Activated T-cell treated with anti-CD3 and anti-CD28 coated beads, Interleukin-2, amount 50 U/mL, for 4 hours (primary cell): ENCODE results near the gene CEP57L1. TPM values are rescaled to one million over a fixed set of nuclear protein-coding genes. Genes with fewer than 3 reads are reported as not detected.
"Not testable (repeated sequence)": the region's sequence is repeated elsewhere in the genome, so short reads cannot be mapped to it uniquely, and the experiment has no call there.

ENCODE experiments used
- ATAC-seq, 2 donors: fragments of 200-7000 bp; cut with Tn5 transposase; one replicate each; pipeline ENCODE4 v1.10.0; 2021
- DNase-seq: peaks from one replicate; pipeline ENCODE4 v3.0.0-alpha.2; 2020
- H3K27me3 Mint-ChIP-seq: one replicate; pipeline ENCODE4 v1.8.0; 2021; ENCODE audit warnings: low read depth, mixed read lengths
- H3K36me3 Mint-ChIP-seq: one replicate; pipeline ENCODE4 v1.8.0; 2022; ENCODE audit warnings: mixed read lengths; ENCODE audit not compliant: insufficient read depth
- H3K4me1 Mint-ChIP-seq: one replicate; pipeline ENCODE4 v1.8.0; 2021; ENCODE audit warnings: low read depth, mixed read lengths
- H3K4me3 Mint-ChIP-seq: one replicate; pipeline ENCODE4 v1.8.0; 2021; ENCODE audit warnings: mild to moderate bottlenecking, moderate library complexity, mixed read lengths
- H3K9me3 Mint-ChIP-seq: one replicate; pipeline ENCODE4 v1.8.0; 2021; ENCODE audit warnings: mixed read lengths
- total RNA-seq, 3 donors: library from RNA; stranded (reverse); gene quantifications; one replicate each; pipeline ENCODE4 v1.2.1, GENCODE V29; 2021

The CEP57L1 gene
- total RNA-seq, 3 donors from 2014 or later = 7.5 to 8.2 (median 7.6) TPM

DNA sequence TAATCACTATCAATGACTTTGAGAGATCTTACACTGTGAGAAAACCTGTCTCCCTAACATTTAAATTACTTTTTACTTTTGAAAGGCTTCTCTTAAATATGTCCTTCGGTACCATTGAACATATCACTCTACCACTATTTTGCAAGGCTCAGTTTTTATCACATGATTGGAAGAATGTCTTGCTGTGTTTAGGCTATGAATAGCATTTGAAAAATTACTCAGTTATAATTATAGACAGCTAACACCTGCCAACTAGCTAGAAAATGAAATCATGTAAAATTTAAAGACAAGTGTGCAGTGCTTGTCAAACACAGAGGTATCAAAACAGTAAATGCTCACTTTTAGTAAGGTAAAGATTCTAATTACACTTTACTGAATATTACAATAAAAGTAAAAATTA lies 11.7 kb upstream of the CEP57L1 start:
- Mint-ChIP-seq H3K4me3 (no peak overlapping the region), H3K4me1 (no peaks in the 10 kb centered on the region), H3K27me3 (no peaks in the 10 kb centered on the region), H3K9me3 (no peaks in the 10 kb centered on the region), H3K36me3 (peaks cover 6% of the 10 kb centered on the region)
- no peak for DNase-seq
- ATAC-seq = no peak

DNA sequence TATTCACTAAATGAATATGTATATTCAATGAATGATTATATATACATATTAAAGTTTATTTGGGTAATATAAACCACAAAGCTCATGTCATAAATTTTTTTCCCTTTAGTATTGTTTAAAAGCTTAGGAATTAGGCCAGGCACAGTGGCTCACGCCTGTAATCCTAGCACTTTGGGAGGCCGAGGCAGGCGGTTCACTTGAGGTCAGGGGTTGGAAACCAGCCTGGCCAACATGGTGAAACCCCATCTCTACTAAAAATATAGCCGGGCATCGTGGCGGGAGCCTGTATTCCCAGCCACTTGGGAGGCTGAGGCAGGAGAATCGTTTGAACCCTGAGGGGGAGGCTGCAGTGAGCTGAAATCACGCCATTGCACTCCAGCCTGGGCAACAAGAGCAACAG lies 11.2 kb upstream of the CEP57L1 start:
- DNase-seq, H3K4me1 Mint-ChIP-seq: not testable (repeated sequence)

DNA sequence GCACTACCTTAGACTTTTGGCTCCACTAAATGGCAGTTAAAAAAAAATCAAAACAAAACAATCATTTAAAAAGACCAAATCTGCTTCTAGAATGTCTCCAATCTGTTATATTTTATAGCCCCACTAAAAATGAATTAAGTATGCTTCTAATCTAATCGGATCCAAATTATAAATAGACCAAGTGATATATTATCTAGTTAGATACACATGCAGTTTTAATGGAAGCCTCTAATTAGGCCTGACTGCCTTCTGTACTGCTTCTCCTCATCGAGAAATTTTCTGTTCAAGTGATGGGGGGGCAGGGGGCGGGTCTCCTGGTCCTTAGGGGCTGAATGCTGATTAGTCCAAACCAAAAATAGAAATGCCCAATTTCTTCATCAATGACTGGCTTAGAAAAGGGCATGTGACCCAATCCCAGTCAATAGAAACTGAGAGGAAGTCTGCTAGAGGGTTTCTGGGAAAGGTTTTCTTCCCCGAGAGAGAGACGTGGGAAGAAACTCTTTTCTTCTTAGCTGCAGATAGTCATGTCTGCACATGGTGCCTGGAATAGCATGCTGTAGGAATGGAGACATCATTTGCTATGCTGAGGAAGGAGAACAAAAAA lies 7.5 kb upstream of the CEP57L1 start:
- H3K4me1 Mint-ChIP-seq = peaks cover 23% of the 10 kb centered on the region
- no peak overlapping the region for H3K4me3 Mint-ChIP-seq
- ATAC-seq = no peak
- no peaks in the 10 kb centered on the region for H3K9me3 Mint-ChIP-seq
- DNase-seq = no peak
- H3K36me3 Mint-ChIP-seq = peaks cover 3% of the 10 kb centered on the region
- H3K27me3 Mint-ChIP-seq = no peaks in the 10 kb centered on the region

More for the DNA sequence above, 11.2 kb upstream of the CEP57L1 start:
- H3K27me3 Mint-ChIP-seq, H3K9me3 Mint-ChIP-seq, H3K36me3 Mint-ChIP-seq, H3K4me3 Mint-ChIP-seq, ATAC-seq: not testable (repeated sequence)

GRCh38 chr6:109088995-109089394 lies 6.3 kb upstream of the CEP57L1 start:
- DNase-seq (no peak), ATAC-seq (no peak)
- Mint-ChIP-seq H3K9me3 (no peaks in the 10 kb centered on the region), H3K4me3 (no peak overlapping the region), H3K27me3 (no peaks in the 10 kb centered on the region), H3K4me1 (peaks cover 31% of the 10 kb centered on the region), H3K36me3 (peaks cover 3% of the 10 kb centered on the region)

DNA sequence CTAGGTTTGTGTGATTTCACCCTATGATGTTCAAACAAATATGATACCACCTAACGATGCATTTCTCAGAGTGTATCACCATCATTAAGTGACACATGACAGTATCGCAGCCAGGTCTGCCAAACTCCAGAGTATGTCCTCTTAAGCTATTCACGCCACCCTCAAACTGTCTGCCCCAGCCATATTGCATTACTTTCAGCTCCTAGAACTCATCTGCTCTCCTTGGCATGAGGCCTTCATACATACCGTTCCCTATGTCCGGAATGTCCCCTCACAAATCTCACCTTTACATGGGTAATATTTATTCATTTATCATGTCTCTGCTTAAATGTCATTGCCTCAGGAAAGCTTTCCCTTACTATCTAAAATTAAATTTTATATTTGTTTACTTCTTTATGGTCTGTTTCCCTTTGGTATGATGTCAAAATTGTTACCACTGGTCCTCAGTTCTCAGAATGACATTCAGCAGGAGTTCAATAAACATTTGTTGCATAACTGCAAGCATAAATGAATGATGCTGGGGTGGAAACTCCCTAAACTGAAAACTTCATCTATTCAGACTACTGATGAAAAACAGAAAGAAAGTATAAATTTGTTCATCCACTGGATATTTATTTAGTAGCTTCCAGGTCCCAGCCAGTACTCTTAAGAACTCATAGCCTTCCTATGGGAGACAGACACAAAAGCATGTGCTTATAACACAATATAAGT lies 3.8 kb upstream of the CEP57L1 start:
- Mint-ChIP-seq H3K36me3 (peaks cover 3% of the 10 kb centered on the region), H3K4me1 (peaks cover 38% of the 10 kb centered on the region), H3K9me3 (no peaks in the 10 kb centered on the region), H3K27me3 (no peaks in the 10 kb centered on the region), H3K4me3 (peak overlapping the region; percentile 56)
- DNase-seq (no peak), ATAC-seq (no peak)

- Mint-ChIP-seq H3K36me3 (peaks cover 3% of the 10 kb centered on the region), H3K4me1 (peaks cover 40% of the 10 kb centered on the region), H3K9me3 (no peaks in the 10 kb centered on the region), H3K4me3 (peak overlapping the region; percentile 56), H3K27me3 (no peaks in the 10 kb centered on the region)
- no peak for ATAC-seq
- DNase-seq = no peak
These were observed 3.2 kb upstream of the CEP57L1 start for GRCh38 chr6:109092074-109092473.

GRCh38 chr6:109093732-109094415 lies 1.4 kb upstream of the CEP57L1 start:
- no peak for DNase-seq
- Mint-ChIP-seq H3K4me1 (peaks cover 42% of the 10 kb centered on the region), H3K4me3 (peak overlapping the region; percentile 92), H3K9me3 (no peaks in the 10 kb centered on the region), H3K36me3 (peaks cover 1% of the 10 kb centered on the region), H3K27me3 (no peaks in the 10 kb centered on the region)
- no peak for ATAC-seq

- Mint-ChIP-seq H3K36me3 (peaks cover 2% of the 10 kb centered on the region), H3K27me3 (no peaks in the 10 kb centered on the region), H3K4me1 (peaks cover 42% of the 10 kb centered on the region), H3K4me3 (peak within 1 kb of the TSS; percentile 92), H3K9me3 (no peaks in the 10 kb centered on the region)
- ATAC-seq (peak; percentile 71 to 85), DNase-seq (peak; percentile 75)
These were observed 781 bp upstream of the CEP57L1 start, which contains the start of gene SESN1 for GRCh38 chr6:109094416-109095035. TSS of gene SESN1 (minus strand) at chr6:109094846. CDS start at chr6:109094073, 773 bp downstream.

DNA sequence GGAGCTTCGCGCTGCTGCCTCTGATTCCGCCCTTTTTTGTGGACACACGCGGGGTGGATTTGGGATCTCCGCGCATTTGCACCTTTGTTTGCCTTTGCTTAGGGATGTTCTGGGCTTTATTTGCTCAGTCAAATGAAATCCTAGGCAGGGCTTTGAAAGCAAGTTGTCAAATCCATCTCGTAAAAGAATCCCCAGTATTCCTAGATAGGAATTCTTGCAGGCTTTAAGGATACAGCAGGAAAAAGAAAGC lies 453 bp downstream of the CEP57L1 start:
- ATAC-seq (no peak), DNase-seq (no peak)
- H3K4me1 Mint-ChIP-seq = peaks cover 37% of the 10 kb centered on the region
- H3K4me3 Mint-ChIP-seq = peak overlapping the region; percentile 92
- no peaks in the 10 kb centered on the region for H3K27me3 Mint-ChIP-seq
- H3K9me3 Mint-ChIP-seq = no peaks in the 10 kb centered on the region
- peaks cover 2% of the 10 kb centered on the region for H3K36me3 Mint-ChIP-seq

DNA sequence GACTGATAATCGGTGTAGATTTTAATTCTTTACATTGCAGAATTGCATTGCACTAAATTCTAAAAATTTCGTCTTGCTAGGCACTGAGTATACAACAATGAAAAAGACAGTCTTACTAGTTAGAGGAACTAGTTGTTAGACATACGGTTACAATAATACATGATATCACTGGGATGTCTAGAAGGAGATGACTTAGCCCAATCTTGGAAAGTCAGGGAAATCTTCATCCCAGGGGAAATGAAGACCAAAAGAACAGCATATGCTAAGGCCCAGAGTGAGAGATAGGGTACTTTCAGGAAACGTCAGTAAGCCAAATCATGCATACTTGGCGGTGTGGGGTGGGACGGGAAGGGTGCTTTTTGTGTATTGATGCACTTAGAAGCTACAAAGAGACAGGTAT lies 901 bp downstream of the CEP57L1 start:
- H3K4me1 Mint-ChIP-seq = peaks cover 34% of the 10 kb centered on the region
- peaks cover 2% of the 10 kb centered on the region for H3K36me3 Mint-ChIP-seq
- no peak for ATAC-seq

DNA sequence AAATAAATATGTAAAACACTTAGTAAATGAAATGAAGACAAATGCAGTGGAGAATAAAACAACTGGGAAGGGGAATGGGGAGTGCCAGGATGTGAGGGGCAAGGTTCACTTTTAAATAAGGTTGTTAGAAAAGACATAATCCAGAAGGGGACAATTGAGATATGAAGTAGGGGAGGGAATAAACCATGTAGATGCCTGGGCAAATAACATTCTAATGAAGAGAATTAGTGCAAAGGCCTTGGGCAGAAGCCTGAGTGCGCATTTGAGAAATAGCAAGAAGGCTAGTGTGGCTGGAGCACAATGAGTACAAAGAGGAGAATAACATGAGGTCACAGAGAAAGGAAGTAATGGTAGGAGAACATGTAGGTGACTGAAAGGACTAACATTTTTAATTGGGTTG lies 2.4 kb downstream of the CEP57L1 start:
- no peak for ATAC-seq
- no peak overlapping the region for H3K4me3 Mint-ChIP-seq

More for the DNA sequence above, 901 bp downstream of the CEP57L1 start:
- peak overlapping the region; percentile 92 for H3K4me3 Mint-ChIP-seq
- H3K27me3 Mint-ChIP-seq = no peaks in the 10 kb centered on the region
- no peak for DNase-seq
- no peaks in the 10 kb centered on the region for H3K9me3 Mint-ChIP-seq

GRCh38 chr6:109102762-109103161 lies 7.5 kb downstream of the CEP57L1 start:
- Mint-ChIP-seq H3K4me1 (peaks cover 1% of the 10 kb centered on the region), H3K9me3 (no peaks in the 10 kb centered on the region), H3K36me3 (peaks cover 7% of the 10 kb centered on the region), H3K4me3 (no peak overlapping the region), H3K27me3 (no peaks in the 10 kb centered on the region)
- ATAC-seq (no peak), DNase-seq (no peak)

More for the DNA sequence above, 2.4 kb downstream of the CEP57L1 start:
- peaks cover 7% of the 10 kb centered on the region for H3K36me3 Mint-ChIP-seq
- no peak for DNase-seq
- H3K9me3 Mint-ChIP-seq = no peaks in the 10 kb centered on the region
- H3K4me1 Mint-ChIP-seq = peaks cover 20% of the 10 kb centered on the region
- no peaks in the 10 kb centered on the region for H3K27me3 Mint-ChIP-seq

GRCh38 chr6:109103942-109104341 lies 8.6 kb downstream of the CEP57L1 start:
- H3K36me3 Mint-ChIP-seq = peaks cover 5% of the 10 kb centered on the region
- no peak overlapping the region for H3K4me3 Mint-ChIP-seq
- no peaks in the 10 kb centered on the region for H3K9me3 Mint-ChIP-seq
- ATAC-seq = peak; percentile 41 to 53
- peaks cover 1% of the 10 kb centered on the region for H3K4me1 Mint-ChIP-seq
- DNase-seq = no peak
- no peaks in the 10 kb centered on the region for H3K27me3 Mint-ChIP-seq

DNA sequence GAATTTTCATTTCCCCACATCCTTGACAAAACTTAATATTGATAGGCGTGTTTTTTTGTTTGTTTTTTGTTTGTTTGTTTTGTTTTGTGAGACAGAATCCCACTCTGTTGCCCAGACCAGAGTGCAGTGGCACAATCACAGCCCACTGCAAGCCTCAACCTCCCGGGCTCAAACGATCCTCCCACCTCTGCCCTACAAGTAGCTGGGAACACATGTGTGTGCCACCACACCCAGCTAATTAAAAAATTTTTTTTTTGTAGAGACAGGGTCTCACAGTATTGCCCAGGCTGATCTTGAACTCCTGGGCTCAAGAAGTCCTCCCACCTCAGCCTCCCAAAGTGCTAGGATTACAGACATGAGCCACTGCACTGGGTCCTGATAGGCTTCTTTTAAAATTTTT lies 9.2 kb downstream of the CEP57L1 start:
- H3K36me3 Mint-ChIP-seq = peaks cover 5% of the 10 kb centered on the region
- no peak overlapping the region for H3K4me3 Mint-ChIP-seq
- no peaks in the 10 kb centered on the region for H3K9me3 Mint-ChIP-seq
- no peak for ATAC-seq
- DNase-seq = no peak
- peaks cover 1% of the 10 kb centered on the region for H3K4me1 Mint-ChIP-seq
- no peaks in the 10 kb centered on the region for H3K27me3 Mint-ChIP-seq
